Mesothelial cell of epicardium (in vitro differentiated cells): ENCODE results near the gene PCED1B. TPM values are rescaled to one million over a fixed set of nuclear protein-coding genes. Genes with fewer than 3 reads are reported as not detected.

ENCODE experiments used
- DNase-seq, 2 experiments: peaks; one replicate each; pipeline ENCODE4 v3.0.0; 2021; ENCODE audit warnings: low spot score in 2 of 2; ENCODE audit not compliant: unreplicated experiment in 2 of 2
- H3K27ac Mint-ChIP-seq: 2 replicates; pipeline ENCODE4 v1.8.0; 2021; ENCODE audit warnings: mixed read lengths
- H3K27me3 Mint-ChIP-seq: 2 replicates; pipeline ENCODE4 v1.8.0; 2021; ENCODE audit warnings: low read depth, mixed read lengths
- H3K36me3 Mint-ChIP-seq: 2 replicates; pipeline ENCODE4 v1.8.0; 2021; ENCODE audit warnings: mixed read lengths
- H3K4me1 Mint-ChIP-seq: 2 replicates; pipeline ENCODE4 v1.8.0; 2021; ENCODE audit warnings: mixed read lengths
- H3K4me3 Mint-ChIP-seq: 2 replicates; pipeline ENCODE4 v1.8.0; 2021; ENCODE audit warnings: mild to moderate bottlenecking, moderate library complexity, mixed read lengths
- H3K9me3 Mint-ChIP-seq: 2 replicates; pipeline ENCODE4 v1.8.0; 2021; ENCODE audit warnings: mixed read lengths
- total RNA-seq: library from RNA; stranded (reverse); gene quantifications from 3 replicates; pipeline ENCODE4 v1.2.1, GENCODE V29; 2021
- TF ChIP-seq, protein P1 (sequence below): fragments of 200-600 bp; sonication (generic); IDR thresholded peaks from one replicate; pipeline ENCODE4 v1.5.0; 2021; ENCODE audit warnings: antibody characterized with exemption; ENCODE audit not compliant: unreplicated experiment

Gene PCED1B
- total RNA-seq, 1 donor from 2014 or later, result 2.8 TPM

DNA sequence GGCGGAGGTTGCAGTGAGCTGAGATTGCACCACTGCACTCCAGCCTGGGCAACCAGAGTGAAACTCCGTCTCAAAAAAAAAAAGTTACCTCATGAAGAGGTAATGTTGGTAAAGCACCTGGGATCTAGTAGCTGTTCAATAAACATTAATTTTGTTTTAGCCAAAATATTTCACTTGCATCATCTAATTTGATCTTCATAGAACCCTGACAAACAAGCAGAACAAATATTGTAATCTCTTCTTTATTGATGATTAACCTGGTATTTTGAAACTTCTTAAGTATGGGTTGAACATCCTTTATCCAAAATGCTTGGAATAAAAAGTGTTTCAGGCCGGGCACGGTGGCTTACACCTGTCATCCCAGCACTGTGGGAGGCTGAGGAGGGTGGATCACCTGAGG is 149.4 kb downstream of the PCED1B start:
- Mint-ChIP-seq H3K27ac (no peak overlapping the region), H3K4me1 (peaks cover 23% of the 10 kb centered on the region), H3K36me3 (no peaks in the 10 kb centered on the region), H3K4me3 (no peak overlapping the region), H3K9me3 (no peaks in the 10 kb centered on the region), H3K27me3 (no peaks in the 10 kb centered on the region)
- DNase-seq, result no peak
- TF ChIP-seq, protein P1, sequence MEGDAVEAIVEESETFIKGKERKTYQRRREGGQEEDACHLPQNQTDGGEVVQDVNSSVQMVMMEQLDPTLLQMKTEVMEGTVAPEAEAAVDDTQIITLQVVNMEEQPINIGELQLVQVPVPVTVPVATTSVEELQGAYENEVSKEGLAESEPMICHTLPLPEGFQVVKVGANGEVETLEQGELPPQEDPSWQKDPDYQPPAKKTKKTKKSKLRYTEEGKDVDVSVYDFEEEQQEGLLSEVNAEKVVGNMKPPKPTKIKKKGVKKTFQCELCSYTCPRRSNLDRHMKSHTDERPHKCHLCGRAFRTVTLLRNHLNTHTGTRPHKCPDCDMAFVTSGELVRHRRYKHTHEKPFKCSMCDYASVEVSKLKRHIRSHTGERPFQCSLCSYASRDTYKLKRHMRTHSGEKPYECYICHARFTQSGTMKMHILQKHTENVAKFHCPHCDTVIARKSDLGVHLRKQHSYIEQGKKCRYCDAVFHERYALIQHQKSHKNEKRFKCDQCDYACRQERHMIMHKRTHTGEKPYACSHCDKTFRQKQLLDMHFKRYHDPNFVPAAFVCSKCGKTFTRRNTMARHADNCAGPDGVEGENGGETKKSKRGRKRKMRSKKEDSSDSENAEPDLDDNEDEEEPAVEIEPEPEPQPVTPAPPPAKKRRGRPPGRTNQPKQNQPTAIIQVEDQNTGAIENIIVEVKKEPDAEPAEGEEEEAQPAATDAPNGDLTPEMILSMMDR, result no peak

DNA sequence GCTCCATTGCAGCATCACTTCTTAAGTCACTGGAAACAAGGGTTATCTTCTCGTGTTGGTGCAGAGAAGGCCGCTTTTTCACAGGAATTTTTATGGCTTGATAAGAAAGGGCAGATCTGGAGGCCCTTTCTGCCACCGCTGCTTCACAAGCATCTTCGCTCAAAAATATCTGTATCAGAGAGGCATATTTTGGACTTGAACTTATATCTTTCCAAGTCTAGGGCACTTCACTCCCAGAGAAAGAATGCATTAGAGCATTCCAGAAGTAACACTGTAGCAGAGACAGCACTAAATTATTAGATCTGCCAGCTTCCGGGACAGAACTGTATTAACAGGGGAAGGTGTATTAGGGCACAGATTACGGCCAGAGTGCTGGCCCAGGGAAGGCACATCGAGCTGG is 152.0 kb downstream of the PCED1B start:
- TF ChIP-seq, protein P1, result no peak
- H3K4me3 Mint-ChIP-seq, result no peak overlapping the region
- no peaks in the 10 kb centered on the region for H3K27me3 Mint-ChIP-seq
- peaks cover 12% of the 10 kb centered on the region for H3K4me1 Mint-ChIP-seq
- peaks cover 6% of the 10 kb centered on the region for H3K36me3 Mint-ChIP-seq
- peak overlapping the region; percentile 32 for H3K27ac Mint-ChIP-seq
- DNase-seq, result no peak
- peaks cover 6% of the 10 kb centered on the region for H3K9me3 Mint-ChIP-seq

DNA sequence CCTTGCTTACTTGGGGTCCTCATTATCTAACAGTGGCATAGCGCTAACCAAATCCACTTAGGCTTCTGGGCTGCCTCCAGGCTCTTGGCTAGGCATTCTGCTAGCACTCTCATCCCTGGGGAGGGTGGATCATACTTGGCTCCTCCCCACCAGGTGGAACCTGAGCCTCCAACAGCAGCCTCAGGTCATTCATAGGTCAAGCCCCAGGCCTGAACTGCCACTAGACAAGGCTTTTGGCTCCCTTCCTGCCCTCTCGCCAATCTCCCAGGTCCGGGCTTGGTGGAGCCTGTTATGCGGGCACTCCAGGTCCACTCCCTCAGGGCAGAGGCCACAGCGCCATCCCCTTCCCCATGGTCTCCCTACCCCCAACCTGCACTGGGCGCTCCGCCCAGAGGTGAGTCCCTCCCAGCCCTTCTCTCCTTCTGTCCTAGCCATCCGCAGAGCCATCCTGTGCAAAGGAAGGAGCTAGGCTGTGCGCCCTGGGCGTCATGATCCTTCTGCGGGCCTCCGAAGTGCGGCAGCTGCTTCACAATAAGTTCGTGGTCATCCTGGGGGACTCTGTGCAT is 155.2 kb downstream of the PCED1B start:
- Mint-ChIP-seq H3K9me3 (peaks cover 8% of the 10 kb centered on the region), H3K4me3 (no peak overlapping the region), H3K4me1 (peaks cover 21% of the 10 kb centered on the region), H3K27me3 (no peaks in the 10 kb centered on the region), H3K36me3 (peaks cover 8% of the 10 kb centered on the region), H3K27ac (no peak overlapping the region)
- TF ChIP-seq, protein P1, result no peak
- DNase-seq, result no peak

DNA sequence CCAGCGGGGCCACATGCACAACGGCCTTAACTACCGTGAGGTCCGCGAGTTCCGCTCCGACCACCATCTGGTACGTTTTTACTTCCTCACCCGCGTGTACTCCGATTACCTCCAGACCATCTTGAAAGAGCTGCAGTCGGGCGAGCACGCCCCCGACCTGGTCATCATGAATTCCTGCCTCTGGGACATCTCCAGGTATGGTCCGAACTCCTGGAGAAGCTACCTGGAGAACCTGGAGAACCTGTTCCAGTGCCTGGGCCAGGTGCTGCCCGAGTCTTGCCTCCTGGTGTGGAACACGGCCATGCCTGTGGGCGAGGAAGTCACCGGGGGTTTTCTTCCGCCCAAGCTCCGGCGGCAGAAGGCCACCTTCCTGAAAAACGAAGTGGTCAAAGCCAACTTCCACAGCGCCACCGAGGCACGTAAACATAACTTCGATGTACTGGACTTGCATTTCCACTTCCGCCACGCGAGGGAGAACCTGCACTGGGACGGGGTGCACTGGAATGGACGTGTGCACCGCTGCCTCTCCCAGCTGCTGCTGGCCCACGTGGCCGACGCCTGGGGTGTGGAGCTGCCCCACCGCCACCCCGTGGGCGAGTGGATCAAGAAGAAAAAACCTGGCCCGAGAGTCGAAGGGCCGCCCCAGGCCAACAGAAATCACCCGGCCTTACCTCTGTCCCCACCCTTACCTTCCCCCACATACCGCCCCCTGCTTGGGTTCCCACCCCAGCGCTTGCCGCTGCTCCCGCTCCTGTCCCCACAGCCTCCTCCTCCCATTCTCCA is 156.0 kb downstream of the PCED1B start:
- H3K4me1 Mint-ChIP-seq, result peaks cover 21% of the 10 kb centered on the region
- peaks cover 8% of the 10 kb centered on the region for H3K36me3 Mint-ChIP-seq
- no peaks in the 10 kb centered on the region for H3K27me3 Mint-ChIP-seq
- no peak overlapping the region for H3K4me3 Mint-ChIP-seq
- DNase-seq, result no peak
- TF ChIP-seq, protein P1, result no peak
- H3K27ac Mint-ChIP-seq, result no peak overlapping the region
- H3K9me3 Mint-ChIP-seq, result peaks cover 8% of the 10 kb centered on the region

DNA sequence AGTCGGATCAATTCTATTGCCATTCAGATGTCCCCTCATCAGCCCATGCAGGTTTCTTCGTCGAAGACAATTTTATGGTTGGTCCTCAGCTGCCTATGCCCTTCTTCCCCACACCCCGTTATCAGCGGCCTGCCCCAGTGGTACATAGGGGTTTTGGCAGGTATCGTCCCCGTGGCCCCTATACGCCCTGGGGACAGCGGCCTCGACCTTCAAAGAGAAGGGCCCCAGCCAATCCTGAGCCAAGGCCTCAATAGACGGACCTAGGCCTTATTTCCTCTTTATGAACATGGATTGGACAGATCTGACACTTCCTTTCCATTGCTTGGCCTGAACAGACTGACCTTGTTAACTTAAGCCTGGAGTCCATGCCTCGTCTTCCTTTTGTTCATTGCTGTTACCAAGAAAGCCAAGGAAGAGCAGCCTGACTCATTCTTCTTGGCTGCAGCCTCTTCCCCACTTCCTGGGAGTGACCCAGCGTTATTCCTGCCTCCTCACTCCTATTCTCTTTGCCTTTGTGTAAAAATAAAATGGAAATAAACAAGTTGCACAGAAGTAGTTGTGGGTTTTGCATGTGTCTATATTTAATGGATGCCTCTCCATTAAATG is 156.8 kb downstream of the PCED1B start:
- TF ChIP-seq, protein P1, result no peak
- H3K36me3 Mint-ChIP-seq, result peaks cover 8% of the 10 kb centered on the region
- no peak overlapping the region for H3K27ac Mint-ChIP-seq
- H3K9me3 Mint-ChIP-seq, result peaks cover 8% of the 10 kb centered on the region
- H3K4me1 Mint-ChIP-seq, result peaks cover 16% of the 10 kb centered on the region
- no peak overlapping the region for H3K4me3 Mint-ChIP-seq
- no peaks in the 10 kb centered on the region for H3K27me3 Mint-ChIP-seq
- no peak for DNase-seq
